HCT116 (cell line): Measurements from ENCODE around the gene ARHGEF6. TPM values are rescaled to one million over a fixed set of nuclear protein-coding genes. Genes with fewer than 3 reads are reported as not detected.

Experiments
- ATAC-seq: fragments of 200-7000 bp; cut with Tn5 transposase; 2 replicates; pipeline ENCODE4 v1.9.1; 2020; ENCODE audit warnings: mild to moderate bottlenecking, moderate library complexity
- BruUV-seq: library from RNA; stranded (reverse); fragments of 400-500 nt; replicated peaks from 2 replicates; lab custom pipeline; 2021; lab: Mats Ljungman, UMichigan
- CTCF ChIA-PET: fragments of 300-600 bp; sonication (Branson Sonifier 250); formaldehyde crosslinking; loops from one replicate; lab custom pipeline; 2021; ENCODE audit warnings: antibody characterized with exemption; lab: Charles Lee
- POLR2A ChIA-PET: fragments of 300-600, 350-600 bp; sonication (Branson Sonifier 250); formaldehyde crosslinking; loops from one replicate; lab custom pipeline; 2021; ENCODE audit warnings: antibody characterized with exemption; lab: Charles Lee
- RAD21 ChIA-PET, 2 experiments: fragments of 300-600 bp; sonication (Branson Sonifier 250); formaldehyde crosslinking; loops; one replicate each; lab custom pipeline; 2023; ENCODE audit warnings: low total read pairs in 2 of 2; ENCODE audit not compliant: uncharacterized antibody in 2 of 2, unreplicated experiment in 2 of 2, low non-redundant PET in 1 of 2; lab: Charles Lee
- DNase-seq: peaks from one replicate; pipeline ENCODE4 v3.0.0-alpha.2; 2010; ENCODE audit warnings: low read depth, low spot score
- H2AFZ ChIP-seq: fragments of 200-600 bp; shearing (Covaris generic), sonication (generic); 2 replicates; pipeline ENCODE4 v1.6.1; 2017; ENCODE audit warnings: low read depth, mixed run types, mixed read lengths, antibody characterized with exemption, low read length; ENCODE audit not compliant: poor library complexity, severe bottlenecking
- H3K27ac ChIP-seq: 2 replicates; pipeline ENCODE4 v1.5.1; 2012; ENCODE audit warnings: low read depth, low read length
- H3K27me3 ChIP-seq: fragments of 200-600 bp; sonication (generic); 2 replicates; pipeline ENCODE4 v1.6.1; 2016; ENCODE audit warnings: mixed run types, low read length, mixed read lengths; ENCODE audit not compliant: insufficient read depth
- H3K36me3 ChIP-seq, 2 experiments: fragments of 200-500 bp in 1 of 2; fragments of 200-600 bp in 1 of 2; sonication (Bioruptor generic) in 1 of 2; sonication (generic) in 1 of 2; 2 replicates each; pipeline versions ENCODE4 v1.5.1 to v1.6.1; 2014 to 2016; ENCODE audit warnings: low read length in 2 of 2, inconsistent platforms in 1 of 2, mixed read lengths in 1 of 2, mixed run types in 1 of 2; ENCODE audit not compliant: insufficient read depth in 2 of 2, control insufficient read depth in 1 of 2
- H3K4me1 ChIP-seq, 2 experiments: fragments of 200-600 bp in 1 of 2; sonication (generic) in 1 of 2; 2 replicates each; pipeline versions ENCODE4 v1.5.1 to v1.6.1; 2012 to 2017; ENCODE audit warnings: low read length in 2 of 2, inconsistent platforms in 1 of 2, mild to moderate bottlenecking in 1 of 2, mixed read lengths in 1 of 2, mixed run types in 1 of 2, moderate library complexity in 1 of 2; ENCODE audit not compliant: insufficient read depth in 2 of 2, control insufficient read depth in 1 of 2
- H3K4me2 ChIP-seq: fragments of 200-600 bp; sonication (generic); 2 replicates; pipeline ENCODE4 v1.6.1; 2017; ENCODE audit warnings: mixed run types, low read length, mixed read lengths
- H3K4me3 ChIP-seq, 2 experiments: fragments of 200-600 bp in 1 of 2; sonication (generic) in 1 of 2; replicated peaks in 1 of 2; 2 replicates each; pipeline ENCODE4 v1.5.1; 2011 to 2016; ENCODE audit warnings: low read length in 2 of 2, control low read depth in 1 of 2, low read depth in 1 of 2, mild to moderate bottlenecking in 1 of 2, mixed read lengths in 1 of 2, mixed run types in 1 of 2
- H3K79me2 ChIP-seq: fragments of 200-600 bp; sonication (generic); 2 replicates; pipeline ENCODE4 v1.6.1; 2017; ENCODE audit warnings: mild to moderate bottlenecking, mixed run types, low read length, moderate library complexity, mixed read lengths; ENCODE audit not compliant: insufficient read depth
- H3K9ac ChIP-seq: fragments of 200-600 bp; sonication (generic); 2 replicates; pipeline ENCODE4 v1.6.1; 2016; ENCODE audit warnings: low read length, mixed read lengths
- H3K9me2 ChIP-seq: fragments of 200-600 bp; sonication (generic), shearing (Covaris generic); 2 replicates; pipeline ENCODE4 v1.6.1; 2017; ENCODE audit warnings: mixed run types, mild to moderate bottlenecking, moderate library complexity; ENCODE audit not compliant: insufficient read depth
- H3K9me3 ChIP-seq, 2 experiments: fragments of 200-500 bp in 1 of 2; fragments of 200-600 bp in 1 of 2; sonication (Bioruptor generic) in 1 of 2; sonication (generic) in 1 of 2; 2 replicates each; pipeline ENCODE4 v1.6.1; 2014 to 2017; ENCODE audit warnings: low read length in 2 of 2, mixed read lengths in 2 of 2, inconsistent platforms in 1 of 2, low read depth in 1 of 2, mild to moderate bottlenecking in 1 of 2, mixed run types in 1 of 2, moderate library complexity in 1 of 2; ENCODE audit not compliant: control insufficient read depth in 1 of 2, insufficient read depth in 1 of 2
- H4K20me1 ChIP-seq: fragments of 200-600 bp; sonication (generic), shearing (Covaris generic); 2 replicates; pipeline ENCODE4 v1.6.1; 2017; ENCODE audit warnings: mixed run types, mild to moderate bottlenecking, moderate library complexity; ENCODE audit not compliant: insufficient read depth
- ATF3 ChIP-seq: IDR thresholded peaks from 2 replicates; pipeline ENCODE4 v1.6.1; 2012
- CBX3 ChIP-seq: IDR thresholded peaks from 2 replicates; pipeline ENCODE4 v1.6.1; 2012; ENCODE audit warnings: low read depth
- CEBPB ChIP-seq: IDR thresholded peaks from 2 replicates; pipeline ENCODE4 v1.6.1; 2012; ENCODE audit warnings: low read depth
- EGR1 ChIP-seq: IDR thresholded peaks from 2 replicates; pipeline ENCODE4 v1.6.1; 2012; ENCODE audit warnings: low read depth
- EZH2 ChIP-seq: fragments of 200-600 bp; sonication (generic); IDR thresholded peaks from 2 replicates; pipeline ENCODE4 v1.6.1; 2017; ENCODE audit warnings: antibody characterized with exemption, mixed run types
- JUND ChIP-seq: IDR thresholded peaks from 2 replicates; pipeline ENCODE4 v1.6.1; 2012
- POLR2A ChIP-seq: IDR thresholded peaks from 2 replicates; pipeline ENCODE4 v1.7.0; 2011; ENCODE audit warnings: borderline replicate concordance; ENCODE audit not compliant: insufficient read depth, insufficient read length; ENCODE audit errors: extremely low read depth
- POLR2AphosphoS5 ChIP-seq: IDR thresholded peaks from 2 replicates; pipeline ENCODE4 v1.6.1; 2011; ENCODE audit warnings: mild to moderate bottlenecking, low read depth, low read length, moderate library complexity
- RAD21 ChIP-seq: IDR thresholded peaks from 2 replicates; pipeline ENCODE4 v1.6.1; 2012; ENCODE audit warnings: low read depth, mild to moderate bottlenecking
- SIN3A ChIP-seq: IDR thresholded peaks from 2 replicates; pipeline ENCODE4 v1.6.1; 2012; ENCODE audit warnings: low read depth
- SP1 ChIP-seq: IDR thresholded peaks from 2 replicates; pipeline ENCODE4 v1.6.1; 2012; ENCODE audit warnings: low read depth
- YY1 ChIP-seq: IDR thresholded peaks from 2 replicates; pipeline ENCODE4 v1.6.1; 2011; ENCODE audit warnings: low read length, low read depth, moderate library complexity, mild to moderate bottlenecking; ENCODE audit not compliant: insufficient replicate concordance; ENCODE audit errors: extremely low read depth
- ZFX ChIP-seq: fragments of 450-650 bp; IDR thresholded peaks from 2 replicates; pipeline ENCODE4 v1.6.1; 2017
- ZNF274 ChIP-seq: fragments of 200-500 bp; sonication (Bioruptor generic); IDR thresholded peaks from 2 replicates; pipeline ENCODE4 v1.6.1; 2014; ENCODE audit warnings: mild to moderate bottlenecking, low read depth, low read length, inconsistent platforms
- intact Hi-C: fragments of 100-400 bp; cut with micrococcal nuclease; formaldehyde crosslinking; loops from 2 replicates; pipeline ENCODE4 v1.10.0; 2022
- total RNA-seq: library from RNA; stranded (reverse); gene quantifications from one replicate; pipeline ENCODE4 v1.2.1, GENCODE V29; 2021; ENCODE audit not compliant: unreplicated experiment
- TF ChIP-seq, protein P1 (sequence below): IDR thresholded peaks from 2 replicates; pipeline ENCODE4 v1.6.1; 2012
- TF ChIP-seq, protein P2 (sequence below): IDR thresholded peaks from 2 replicates; pipeline ENCODE4 v1.6.1; 2012; ENCODE audit warnings: low read depth

ARHGEF6 gene
- total RNA-seq, 1 experiment from 2014 or later, result 1.9 TPM

GRCh38 chrX:136659174-136659573 is 121.6 kb downstream of the ARHGEF6 start:
- TF ChIP-seq EGR1, result no peak
- TF ChIP-seq SIN3A, result no peak
- no peak for TF ChIP-seq POLR2AphosphoS5
- TF ChIP-seq POLR2A, result no peak
- no peak for TF ChIP-seq ZNF274
- DNase-seq, result no peak
- Histone ChIP-seq H3K36me3 (no peaks in the 10 kb centered on the region), H3K9me3 (no peaks in the 10 kb centered on the region), H3K9me2 (no peaks in the 10 kb centered on the region), H2AFZ (no peak overlapping the region), H3K4me3 (no peak overlapping the region), H3K79me2 (no peaks in the 10 kb centered on the region), H3K27me3 (no peaks in the 10 kb centered on the region), H3K4me1 (no peaks in the 10 kb centered on the region), H4K20me1 (no peaks in the 10 kb centered on the region), H3K27ac (no peak overlapping the region), H3K4me2 (no peak overlapping the region), H3K9ac (no peak overlapping the region)
- ChIA-PET CTCF (no interaction called here), RAD21 (no interaction called here), POLR2A (no interaction called here)
- ATAC-seq, result no peak
- intact Hi-C loops, result no loop called here
- BruUV-seq, result no TSS peak

GRCh38 chrX:136658151-136658550 is 122.6 kb downstream of the ARHGEF6 start:
- H3K4me2 ChIP-seq, result no peak overlapping the region
- H3K9me2 ChIP-seq, result no peaks in the 10 kb centered on the region
- ChIA-PET RAD21 (no interaction called here), POLR2A (no interaction called here), CTCF (no interaction called here)
- H3K4me3 ChIP-seq, result no peak overlapping the region
- BruUV-seq, result no TSS peak
- intact Hi-C loops, result no loop called here
- no peaks in the 10 kb centered on the region for H3K9me3 ChIP-seq
- no peak for DNase-seq
- H3K79me2 ChIP-seq, result no peaks in the 10 kb centered on the region
- H3K27me3 ChIP-seq, result no peaks in the 10 kb centered on the region
- TF ChIP-seq CBX3 (no peak), SP1 (no peak), ATF3 (no peak), YY1 (no peak), EGR1 (no peak), ZFX (no peak), CEBPB (no peak), SIN3A (no peak), RAD21 (no peak), EZH2 (no peak), ZNF274 (no peak), JUND (no peak)
- TF ChIP-seq, protein P1, sequence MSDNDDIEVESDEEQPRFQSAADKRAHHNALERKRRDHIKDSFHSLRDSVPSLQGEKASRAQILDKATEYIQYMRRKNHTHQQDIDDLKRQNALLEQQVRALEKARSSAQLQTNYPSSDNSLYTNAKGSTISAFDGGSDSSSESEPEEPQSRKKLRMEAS, result no peak
- TF ChIP-seq, protein P2, sequence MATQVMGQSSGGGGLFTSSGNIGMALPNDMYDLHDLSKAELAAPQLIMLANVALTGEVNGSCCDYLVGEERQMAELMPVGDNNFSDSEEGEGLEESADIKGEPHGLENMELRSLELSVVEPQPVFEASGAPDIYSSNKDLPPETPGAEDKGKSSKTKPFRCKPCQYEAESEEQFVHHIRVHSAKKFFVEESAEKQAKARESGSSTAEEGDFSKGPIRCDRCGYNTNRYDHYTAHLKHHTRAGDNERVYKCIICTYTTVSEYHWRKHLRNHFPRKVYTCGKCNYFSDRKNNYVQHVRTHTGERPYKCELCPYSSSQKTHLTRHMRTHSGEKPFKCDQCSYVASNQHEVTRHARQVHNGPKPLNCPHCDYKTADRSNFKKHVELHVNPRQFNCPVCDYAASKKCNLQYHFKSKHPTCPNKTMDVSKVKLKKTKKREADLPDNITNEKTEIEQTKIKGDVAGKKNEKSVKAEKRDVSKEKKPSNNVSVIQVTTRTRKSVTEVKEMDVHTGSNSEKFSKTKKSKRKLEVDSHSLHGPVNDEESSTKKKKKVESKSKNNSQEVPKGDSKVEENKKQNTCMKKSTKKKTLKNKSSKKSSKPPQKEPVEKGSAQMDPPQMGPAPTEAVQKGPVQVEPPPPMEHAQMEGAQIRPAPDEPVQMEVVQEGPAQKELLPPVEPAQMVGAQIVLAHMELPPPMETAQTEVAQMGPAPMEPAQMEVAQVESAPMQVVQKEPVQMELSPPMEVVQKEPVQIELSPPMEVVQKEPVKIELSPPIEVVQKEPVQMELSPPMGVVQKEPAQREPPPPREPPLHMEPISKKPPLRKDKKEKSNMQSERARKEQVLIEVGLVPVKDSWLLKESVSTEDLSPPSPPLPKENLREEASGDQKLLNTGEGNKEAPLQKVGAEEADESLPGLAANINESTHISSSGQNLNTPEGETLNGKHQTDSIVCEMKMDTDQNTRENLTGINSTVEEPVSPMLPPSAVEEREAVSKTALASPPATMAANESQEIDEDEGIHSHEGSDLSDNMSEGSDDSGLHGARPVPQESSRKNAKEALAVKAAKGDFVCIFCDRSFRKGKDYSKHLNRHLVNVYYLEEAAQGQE, result no peak
- H3K27ac ChIP-seq, result no peak overlapping the region
- H4K20me1 ChIP-seq, result no peaks in the 10 kb centered on the region
- H2AFZ ChIP-seq, result no peak overlapping the region
- no peaks in the 10 kb centered on the region for H3K36me3 ChIP-seq
- no peaks in the 10 kb centered on the region for H3K4me1 ChIP-seq
- no peak overlapping the region for H3K9ac ChIP-seq
- ATAC-seq, result no peak
